ENCODE results near the gene MRPS12.

MRPS12 gene

DNA sequence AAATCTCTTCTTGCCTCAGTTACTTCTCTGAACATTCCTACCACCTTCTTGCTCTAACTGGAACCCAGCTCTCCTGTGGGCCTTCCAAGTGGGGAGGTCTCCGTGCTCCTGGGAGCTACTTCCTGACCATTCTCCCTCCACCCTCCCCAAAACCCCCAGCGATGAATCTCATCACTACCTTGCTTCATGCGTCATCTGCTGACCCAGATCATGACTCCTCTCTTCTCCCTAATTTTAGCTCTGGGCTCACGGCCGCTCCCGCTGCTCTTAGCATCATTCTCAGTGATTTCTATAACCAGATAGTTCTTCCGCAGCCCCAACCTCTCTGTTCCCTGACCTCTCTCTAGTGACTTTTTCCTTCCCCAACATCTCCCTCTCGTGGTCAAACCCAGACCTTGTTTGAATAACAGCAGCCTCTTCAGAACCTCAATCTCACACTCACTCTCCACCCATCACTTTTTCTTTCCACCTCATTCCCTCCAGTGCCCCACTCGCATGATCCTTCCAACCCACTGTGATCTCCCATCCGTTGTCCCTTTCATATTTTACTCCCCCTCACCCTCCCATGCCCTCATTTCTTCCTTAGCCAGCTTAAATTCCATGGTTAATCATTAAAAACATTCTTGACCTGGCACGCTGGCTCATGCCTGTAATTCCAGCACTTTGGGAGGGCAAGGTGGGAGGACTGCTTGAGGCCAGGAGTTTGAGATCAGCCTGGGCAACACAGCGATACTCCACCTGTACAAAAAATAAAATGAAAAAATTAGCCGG, 21.8 kb downstream of the MRPS12 start:
- H3K9me3 ChIP-seq (replicated peaks; ENCODE audit: insufficient read depth, low read length): no peaks in the 10 kb centered on the region
- H3K4me2 ChIP-seq (ENCODE audit: low read depth, low read length): peak overlapping the region; percentile 50; the same call in 1 of the 2 replicates
- peak; percentile 66 for TF ChIP-seq CTCF (IDR thresholded peaks at IDR 0.05; ENCODE audit: low read length)
- no peak for TF ChIP-seq EZH2phosphoT487 (IDR thresholded peaks at IDR 0.05; ENCODE audit: low read length)
- H3K79me2 ChIP-seq (ENCODE audit: low read length): no peaks in the 10 kb centered on the region
- H3K27me3 ChIP-seq (replicated peaks; ENCODE audit: insufficient read depth, low read length): peaks cover 26% of the 10 kb centered on the region
- H3K4me1 ChIP-seq (ENCODE audit: low read length): no peaks in the 10 kb centered on the region
- H3K27ac ChIP-seq (ENCODE audit: low read length): no peak overlapping the region
- H3K9ac ChIP-seq (ENCODE audit: low read length): no peak overlapping the region
- no peaks in the 10 kb centered on the region for H3K9me2 ChIP-seq (replicated peaks; ENCODE audit: insufficient read depth, low read length)
- H4K20me1 ChIP-seq (ENCODE audit: insufficient read depth, low read length): no peaks in the 10 kb centered on the region
- H3F3A ChIP-seq (ENCODE audit: insufficient read depth, low read length): no peaks in the 10 kb centered on the region
- no peak overlapping the region for H3K4me3 ChIP-seq (ENCODE audit: low read length)
- peak; percentile 64 for DNase-seq
- 0 out of 2 replicates have a peak overlapping the region, but pooled peaks have one; percentile 38 for H2AFZ ChIP-seq (ENCODE audit: low read length)
- no peaks in the 10 kb centered on the region for H3K36me3 ChIP-seq (replicated peaks; ENCODE audit: insufficient read depth, low read length)

GRCh38 chr19:38953677-38954076, 22.9 kb downstream of the MRPS12 start:
- no peak overlapping the region for H3K4me2 ChIP-seq (ENCODE audit: low read depth, low read length)
- H3K4me3 ChIP-seq (ENCODE audit: low read length): no peak overlapping the region
- H4K20me1 ChIP-seq (ENCODE audit: insufficient read depth, low read length): no peaks in the 10 kb centered on the region
- DNase-seq: no peak
- TF ChIP-seq CTCF (IDR thresholded peaks at IDR 0.05; ENCODE audit: low read length) (no peak), EZH2 (optimal IDR thresholded peaks at IDR 0.05; ENCODE audit: low read depth, low read length) (no peak), EZH2phosphoT487 (IDR thresholded peaks at IDR 0.05; ENCODE audit: low read length) (no peak)
- no peaks in the 10 kb centered on the region for H3K9me3 ChIP-seq (replicated peaks; ENCODE audit: insufficient read depth, low read length)
- H3K9me2 ChIP-seq (replicated peaks; ENCODE audit: insufficient read depth, low read length): no peaks in the 10 kb centered on the region
- H3K27me3 ChIP-seq (replicated peaks; ENCODE audit: insufficient read depth, low read length): peaks cover 15% of the 10 kb centered on the region
- no peak overlapping the region for H3K27ac ChIP-seq (ENCODE audit: low read length)
- H3K36me3 ChIP-seq (replicated peaks; ENCODE audit: insufficient read depth, low read length): no peaks in the 10 kb centered on the region
- no peak overlapping the region for H3K9ac ChIP-seq (ENCODE audit: low read length)
- H2AFZ ChIP-seq (ENCODE audit: low read length): no peak overlapping the region
- no peaks in the 10 kb centered on the region for H3F3A ChIP-seq (ENCODE audit: insufficient read depth, low read length)
- H3K79me2 ChIP-seq (ENCODE audit: low read length): no peaks in the 10 kb centered on the region
- no peaks in the 10 kb centered on the region for H3K4me1 ChIP-seq (ENCODE audit: low read length)

- TF ChIP-seq CTCF (IDR thresholded peaks at IDR 0.05; ENCODE audit: low read length): no peak
- no peak for TF ChIP-seq EZH2phosphoT487 (IDR thresholded peaks at IDR 0.05; ENCODE audit: low read length)
- no peak for TF ChIP-seq EZH2 (optimal IDR thresholded peaks at IDR 0.05; ENCODE audit: low read depth, low read length)
- Histone ChIP-seq H2AFZ (ENCODE audit: low read length) (no peak overlapping the region), H3K4me1 (ENCODE audit: low read length) (no peaks in the 10 kb centered on the region), H3K4me3 (ENCODE audit: low read length) (no peak overlapping the region), H3K36me3 (replicated peaks; ENCODE audit: insufficient read depth, low read length) (no peaks in the 10 kb centered on the region), H4K20me1 (ENCODE audit: insufficient read depth, low read length) (no peaks in the 10 kb centered on the region), H3K9me3 (replicated peaks; ENCODE audit: insufficient read depth, low read length) (no peaks in the 10 kb centered on the region), H3K9ac (ENCODE audit: low read length) (no peak overlapping the region), H3F3A (ENCODE audit: insufficient read depth, low read length) (no peaks in the 10 kb centered on the region), H3K79me2 (ENCODE audit: low read length) (no peaks in the 10 kb centered on the region), H3K4me2 (ENCODE audit: low read depth, low read length) (no peak overlapping the region), H3K9me2 (replicated peaks; ENCODE audit: insufficient read depth, low read length) (no peaks in the 10 kb centered on the region), H3K27me3 (replicated peaks; ENCODE audit: insufficient read depth, low read length) (peaks cover 9% of the 10 kb centered on the region), H3K27ac (ENCODE audit: low read length) (no peak overlapping the region)
- no peak for DNase-seq
These were observed 25.5 kb downstream of the MRPS12 start for GRCh38 chr19:38956264-38956663.

Data from MM.1S (cell line).